Adrenal gland (tissue), 12 donors: ENCODE measurements around the gene NKAIN2. TPM values are rescaled to one million over a fixed set of nuclear protein-coding genes. Genes with fewer than 3 reads are reported as not detected.

Source experiments
- DNase-seq, 7 donors: peaks; one replicate each; pipeline ENCODE4 v3.0.0-alpha.2; 2019 to 2020
- H3K27ac ChIP-seq, 5 donors: fragments of 200-600 bp; sonication (generic) in 4 of 5; 1 replicate in 3 of 5; 2 replicates in 2 of 5; pipeline versions ENCODE4 v1.5.1 to v1.8.0; 2016 to 2020; ENCODE audit warnings: mild to moderate bottlenecking in 1 of 5
- H3K27me3 ChIP-seq: fragments of 200-600 bp; 2 replicates; pipeline ENCODE4 v1.8.0; 2021
- H3K36me3 ChIP-seq, 2 donors: fragments of 200-600 bp; replicated peaks in 1 of 2; 1 replicate in 1 of 2; 2 replicates in 1 of 2; pipeline versions ENCODE4 v1.5.1 to v1.8.0; 2018 to 2022
- H3K4me1 ChIP-seq, 2 donors: fragments of 200-600 bp; replicated peaks in 1 of 2; 1 replicate in 1 of 2; 2 replicates in 1 of 2; pipeline versions ENCODE4 v1.5.1 to v1.8.0; 2018 to 2021
- H3K4me3 ChIP-seq, 4 donors: fragments of 200-600 bp; sonication (generic) in 3 of 4; one replicate each; pipeline ENCODE4 v1.5.1; 2016 to 2018
- H3K9me3 ChIP-seq, 3 donors: fragments of 200-600 bp; sonication (generic) in 1 of 3; replicated peaks in 1 of 3; 1 replicate in 2 of 3; 2 replicates in 1 of 3; pipeline versions ENCODE4 v1.5.1 to v1.8.0; 2016 to 2021
- POLR2A ChIP-seq, 2 donors: fragments of 450-650 bp; IDR thresholded peaks; one replicate each; pipeline ENCODE4 v1.6.1; 2017; ENCODE audit warnings: antibody characterized with exemption in 2 of 2, mild to moderate bottlenecking in 2 of 2, moderate library complexity in 1 of 2
- WGBS, 4 donors: extraction: QIAGEN DNeasy Blood & Tissue Kit in 2 of 4; methylation state at CpG; one replicate each; pipeline versions ENCODE4 v1.1.5 to v1.1.7; 2013 to 2017; 5-methylcytosine and 5-hydroxymethylcytosine counted together
- intact Hi-C, 2 donors: fragments of 100-400 bp; cut with DNase I; formaldehyde crosslinking; loops; one replicate each; pipeline versions ENCODE4 v1.14.1 to v1.15.0; 2022 to 2023
- polyA plus RNA-seq, 3 donors: library from polyadenylated mRNA; stranded (reverse); fragments of 200-250 nt in 2 of 3; fragments of 350-450 nt in 1 of 3; fragmentation: Illumina TruSeq in 1 of 3; extraction: RNeasy Lipid Tissue Mini Kit (QIAGEN cat#74804) in 1 of 3; gene quantifications; one replicate each; pipeline ENCODE4 v1.2.3, GENCODE V29; 2013 to 2014
- total RNA-seq, 9 donors: library from RNA; depleted of rRNA in 4 of 9; stranded (reverse); fragments of >200 nt in 4 of 9; fragments of 120-200 nt in 1 of 9; fragmentation: NEBNext Ultra II Directional in 1 of 9; extraction: Animal tissue kit (Norgen Biotek cat#: 25700) in 1 of 9; gene quantifications; one replicate each; pipeline versions ENCODE4 v1.1.0 to v1.2.4, GENCODE V29; 2013 to 2023
- TF ChIP-seq, protein P1 (sequence below), 6 experiments: fragments of 450-650 bp in 4 of 6; fragments of 200-600 bp in 2 of 6; sonication (generic) in 1 of 6; IDR thresholded peaks; 1 replicate in 5 of 6; 2 replicates in 1 of 6; pipeline versions ENCODE4 v1.5.1 to v1.8.0; 2016 to 2021; ENCODE audit warnings: antibody characterized with exemption in 6 of 6, mild to moderate bottlenecking in 2 of 6, moderate library complexity in 1 of 6
- donor health status: healthy with polysubstance abuse.
- donor health status: Bipolar disorder and iron deficiency.
- donor health status: DM: yes; HTN: yes; CAD: no.
- donor health status: DM: no; HTN: no; CAD: no.
- donor health status: DM: no; HTN: no; CAD: no.
- donor health status: DM: yes; HTN: yes; CAD: no.

NKAIN2 gene
- total and polyA plus RNA-seq, 12 donors: under 0.01 to 0.61 (median 0.23) TPM; not detected in 3

DNA sequence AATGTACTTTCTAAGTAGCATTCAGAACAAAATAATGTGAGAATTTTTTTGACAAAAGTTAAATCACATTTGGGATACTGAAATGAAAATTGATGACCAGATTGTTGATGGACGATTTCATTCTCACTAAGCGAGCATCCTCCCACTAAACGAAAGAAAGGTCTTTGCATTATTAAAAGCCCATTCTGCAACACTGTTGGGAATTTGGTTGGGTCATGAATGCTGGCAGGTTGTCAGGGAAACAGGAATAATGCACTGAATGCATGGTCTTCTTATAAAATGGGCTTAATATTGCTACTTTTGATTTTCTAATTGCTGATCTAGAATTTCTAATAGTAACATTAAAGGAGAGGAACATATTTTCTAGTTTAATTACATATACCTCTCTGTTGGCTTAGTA lies 229.8 kb downstream of the NKAIN2 start:
- Histone ChIP-seq H3K9me3 (no peaks in the 10 kb centered on the region), H3K4me1 (no peaks in the 10 kb centered on the region), H3K27me3 (no peaks in the 10 kb centered on the region), H3K4me3 (no peak overlapping the region), H3K36me3 (no peaks in the 10 kb centered on the region), H3K27ac (no peak overlapping the region)
- DNase-seq: no peak
- TF ChIP-seq, protein P1, sequence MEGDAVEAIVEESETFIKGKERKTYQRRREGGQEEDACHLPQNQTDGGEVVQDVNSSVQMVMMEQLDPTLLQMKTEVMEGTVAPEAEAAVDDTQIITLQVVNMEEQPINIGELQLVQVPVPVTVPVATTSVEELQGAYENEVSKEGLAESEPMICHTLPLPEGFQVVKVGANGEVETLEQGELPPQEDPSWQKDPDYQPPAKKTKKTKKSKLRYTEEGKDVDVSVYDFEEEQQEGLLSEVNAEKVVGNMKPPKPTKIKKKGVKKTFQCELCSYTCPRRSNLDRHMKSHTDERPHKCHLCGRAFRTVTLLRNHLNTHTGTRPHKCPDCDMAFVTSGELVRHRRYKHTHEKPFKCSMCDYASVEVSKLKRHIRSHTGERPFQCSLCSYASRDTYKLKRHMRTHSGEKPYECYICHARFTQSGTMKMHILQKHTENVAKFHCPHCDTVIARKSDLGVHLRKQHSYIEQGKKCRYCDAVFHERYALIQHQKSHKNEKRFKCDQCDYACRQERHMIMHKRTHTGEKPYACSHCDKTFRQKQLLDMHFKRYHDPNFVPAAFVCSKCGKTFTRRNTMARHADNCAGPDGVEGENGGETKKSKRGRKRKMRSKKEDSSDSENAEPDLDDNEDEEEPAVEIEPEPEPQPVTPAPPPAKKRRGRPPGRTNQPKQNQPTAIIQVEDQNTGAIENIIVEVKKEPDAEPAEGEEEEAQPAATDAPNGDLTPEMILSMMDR (IDR thresholded peaks at IDR 0.05): no peak
- no peak for TF ChIP-seq POLR2A (IDR thresholded peaks at IDR 0.05)
- 79 to 85% (median 82%) methylated on average over 3 of the region's 3 CpGs for WGBS, 4 donors
- intact Hi-C loops: no loop called here

DNA sequence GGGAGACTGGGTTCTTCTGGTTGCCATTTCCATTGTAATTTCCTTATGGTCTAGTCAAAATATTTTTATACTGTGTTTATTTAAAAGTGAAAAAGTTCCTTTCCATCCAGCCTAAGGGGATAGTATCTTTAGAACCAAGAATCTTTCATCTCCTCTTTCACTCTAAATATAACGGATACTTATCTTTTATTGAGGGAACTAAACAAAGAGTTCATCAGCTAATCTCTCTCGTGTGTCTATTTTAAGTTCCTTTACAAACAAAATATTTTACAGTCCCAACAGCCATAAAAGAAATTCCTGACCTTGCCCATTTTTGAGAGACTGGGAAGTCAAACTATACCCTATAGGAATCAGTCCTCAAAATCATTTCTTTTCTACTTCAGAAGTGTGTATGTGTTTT lies 232.7 kb downstream of the NKAIN2 start:
- TF ChIP-seq, protein P1 (IDR thresholded peaks at IDR 0.05): no peak
- no peak for TF ChIP-seq POLR2A (IDR thresholded peaks at IDR 0.05)
- H3K36me3 ChIP-seq: no peaks in the 10 kb centered on the region
- H3K27ac ChIP-seq: no peak overlapping the region
- DNase-seq: no peak
- intact Hi-C loops: no loop called here
- no peaks in the 10 kb centered on the region for H3K9me3 ChIP-seq
- WGBS, 4 donors: 10 to 21% (median 19%) methylated on average over 2 of the region's 2 CpGs
- H3K4me3 ChIP-seq: no peak overlapping the region
- no peaks in the 10 kb centered on the region for H3K27me3 ChIP-seq
- no peaks in the 10 kb centered on the region for H3K4me1 ChIP-seq

DNA sequence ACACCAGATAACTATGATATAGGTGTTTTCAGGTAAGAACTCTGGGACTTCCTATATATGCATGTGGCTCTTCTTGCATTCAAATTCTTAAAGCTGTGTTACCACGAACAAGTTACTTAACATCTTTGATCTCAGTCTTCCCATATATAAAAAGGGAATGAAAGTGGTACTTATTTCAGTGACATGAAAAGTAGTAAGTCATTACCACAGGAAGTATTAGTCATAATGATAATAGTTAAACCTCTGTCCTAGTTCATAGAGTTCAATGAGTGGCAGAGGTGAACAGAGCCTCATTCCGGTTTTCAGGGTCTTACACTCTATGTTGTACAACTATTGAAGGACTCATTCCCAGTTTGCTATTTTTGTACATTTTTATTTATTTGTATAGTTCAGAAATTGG lies 237.0 kb downstream of the NKAIN2 start:
- no peak for DNase-seq
- Histone ChIP-seq H3K27me3 (no peaks in the 10 kb centered on the region), H3K9me3 (no peaks in the 10 kb centered on the region), H3K4me1 (no peaks in the 10 kb centered on the region), H3K36me3 (no peaks in the 10 kb centered on the region), H3K4me3 (no peak overlapping the region), H3K27ac (no peak overlapping the region)
- 54 to 69% (median 57%) methylated on average over 2 of the region's 2 CpGs for WGBS, 4 donors
- TF ChIP-seq, protein P1 (IDR thresholded peaks at IDR 0.05): no peak
- TF ChIP-seq POLR2A (IDR thresholded peaks at IDR 0.05): no peak
- intact Hi-C loops: no loop called here

DNA sequence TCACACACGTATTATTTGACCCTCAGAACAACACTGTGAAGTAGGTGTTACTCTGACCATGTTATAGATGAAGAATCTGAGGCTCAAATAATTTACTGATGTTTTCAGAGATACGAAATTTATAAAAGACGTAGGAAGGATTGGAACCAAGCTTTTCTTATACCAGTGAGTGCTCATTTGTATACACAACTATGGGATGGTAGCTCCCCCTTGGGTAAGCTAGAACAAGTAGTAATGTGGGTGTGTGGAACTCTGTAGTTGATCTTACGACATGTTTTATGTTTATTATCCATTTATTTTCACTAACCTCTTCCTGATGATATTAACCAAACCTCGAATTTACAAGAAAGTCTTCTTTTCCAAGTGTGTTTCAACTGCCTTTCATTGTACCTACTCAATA lies 248.5 kb downstream of the NKAIN2 start:
- 69 to 75% (median 70%) methylated on average over 5 of the region's 5 CpGs for WGBS, 4 donors
- intact Hi-C loops: no loop called here
- Histone ChIP-seq H3K4me3 (no peak overlapping the region), H3K27ac (no peak overlapping the region), H3K9me3 (no peaks in the 10 kb centered on the region), H3K27me3 (no peaks in the 10 kb centered on the region), H3K36me3 (no peaks in the 10 kb centered on the region), H3K4me1 (no peaks in the 10 kb centered on the region)
- DNase-seq: no peak
- TF ChIP-seq, protein P1 (IDR thresholded peaks at IDR 0.05): no peak
- TF ChIP-seq POLR2A (IDR thresholded peaks at IDR 0.05): no peak
